ENCODE results near the gene MYH3.
"Not testable (repeated sequence)": the region's sequence is repeated elsewhere in the genome, so short reads cannot be mapped to it uniquely, and the experiment has no call there.

MYH3 gene

DNA sequence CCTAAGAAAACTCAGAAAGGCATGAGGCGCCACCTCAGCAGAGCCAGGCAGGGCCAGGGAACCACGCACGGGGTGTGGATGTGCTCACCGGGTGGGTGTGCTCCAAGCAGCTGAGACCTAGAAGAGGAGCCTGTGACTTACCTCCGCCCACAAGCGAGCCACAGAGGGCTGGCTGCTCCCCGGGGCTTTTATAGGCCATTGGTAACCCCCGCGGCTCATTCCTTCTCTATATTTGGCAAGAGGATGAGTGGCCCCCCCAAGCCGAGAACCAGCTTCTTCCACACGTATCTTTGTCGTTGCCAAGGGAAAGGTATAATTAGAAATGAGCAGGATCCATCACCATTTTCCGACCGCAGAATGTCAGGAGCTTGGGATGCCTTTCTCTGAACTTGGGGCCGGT lies at the start of gene MYH3:
MYH3 (minus strand) TSS at position 162 of the 400 bp plus-strand sequence. CDS start 2,245 bp downstream, outside the sequence.
- no peak for DNase-seq

DNA sequence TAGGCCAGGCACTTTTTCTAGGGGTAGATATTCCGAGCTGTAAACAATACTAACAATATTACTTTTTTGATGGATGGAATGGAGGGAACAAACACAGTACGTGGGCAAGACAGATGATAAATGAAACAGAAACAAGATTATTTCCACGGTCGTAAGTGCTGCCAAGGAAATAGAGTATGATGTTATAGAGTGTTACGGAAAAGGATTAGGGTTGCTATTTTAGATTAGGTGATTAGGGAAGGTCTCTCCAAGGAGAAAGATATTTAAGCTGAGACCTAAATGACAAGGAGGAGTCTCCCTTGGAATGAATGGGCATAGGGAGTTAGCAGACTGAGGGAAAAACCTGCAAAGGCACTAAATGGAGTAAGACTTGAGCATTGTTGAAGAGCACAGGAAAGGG lies 48.6 kb upstream of the MYH3 start:
- no peak for DNase-seq

- no peak for DNase-seq
These were observed 45.5 kb upstream of the MYH3 start for GRCh38 chr17:10702574-10702973.

- DNase-seq: peak; percentile 55
These were observed 42.7 kb upstream of the MYH3 start for GRCh38 chr17:10699856-10700255.

DNA sequence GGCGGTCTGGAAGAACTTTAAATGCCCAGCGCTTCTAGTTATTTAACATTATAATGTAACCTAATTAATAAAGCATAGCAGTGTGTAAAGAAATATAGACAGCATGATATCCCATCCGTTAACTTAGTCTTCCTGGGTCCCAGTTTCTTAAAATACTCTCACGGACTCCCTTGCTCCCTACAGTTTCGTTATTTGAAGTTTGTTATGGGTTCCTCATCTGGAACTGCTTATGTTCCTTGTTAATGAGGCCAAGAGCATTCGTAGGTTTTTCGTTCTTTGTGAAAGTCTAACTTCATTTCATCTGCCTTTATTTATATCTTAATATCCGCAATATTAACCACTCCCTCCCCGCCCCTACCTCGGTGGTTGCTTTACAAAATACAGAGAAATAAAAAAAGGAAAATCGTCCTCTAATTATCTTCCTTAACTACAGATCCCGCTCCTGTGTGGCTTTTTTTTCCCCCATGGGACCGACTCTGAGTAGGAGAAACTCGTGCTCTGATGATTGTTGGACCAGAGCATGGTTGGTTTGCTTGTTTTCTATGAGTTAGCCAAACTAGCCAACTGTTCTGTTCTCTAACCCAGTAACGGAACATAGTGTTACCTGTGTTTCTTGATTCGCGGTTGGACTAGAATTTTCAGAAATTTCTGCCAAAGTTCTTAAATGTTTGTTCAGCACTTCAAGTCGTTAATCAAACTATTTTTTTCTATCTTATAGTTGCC lies 41.1 kb upstream of the MYH3 start:
- DNase-seq: no peak

GRCh38 chr17:10697092-10698081 lies 40.3 kb upstream of the MYH3 start, which contains the start of the genes ADPRM and SCO1:
Gene ADPRM (plus strand): TSS chr17:10697594. CDS start chr17:10704927, 7,333 bp downstream.
Gene SCO1 (minus strand): TSS chr17:10697533. CDS start chr17:10697507, 26 bp downstream.
- DNase-seq: peak; percentile 92

DNA sequence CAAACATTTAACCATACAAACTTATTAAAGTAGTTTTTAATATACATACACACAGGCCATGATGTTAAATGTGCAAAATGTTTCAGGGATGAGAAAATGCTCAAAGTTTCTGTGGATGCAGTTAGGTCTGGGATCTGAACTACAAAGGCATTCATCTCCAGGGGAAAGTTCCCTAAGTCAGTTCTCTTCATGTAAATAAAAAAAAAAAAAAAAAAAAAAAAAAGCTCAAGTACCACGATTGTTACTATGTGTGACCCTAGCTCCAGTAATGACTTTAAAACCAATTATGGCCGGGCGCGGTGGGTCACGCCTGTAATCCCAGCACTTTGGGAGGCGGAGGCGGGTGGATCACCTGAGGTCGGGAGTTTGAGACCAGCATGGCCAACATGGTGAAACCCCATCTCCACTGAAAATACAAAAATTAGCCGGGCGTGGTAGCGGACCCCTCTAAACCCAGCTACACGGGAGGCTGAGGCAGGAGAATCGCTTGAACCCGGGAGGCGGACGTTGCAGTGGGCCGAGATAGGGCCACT lies 38.8 kb upstream of the MYH3 start:
- not testable (repeated sequence) for DNase-seq

DNA sequence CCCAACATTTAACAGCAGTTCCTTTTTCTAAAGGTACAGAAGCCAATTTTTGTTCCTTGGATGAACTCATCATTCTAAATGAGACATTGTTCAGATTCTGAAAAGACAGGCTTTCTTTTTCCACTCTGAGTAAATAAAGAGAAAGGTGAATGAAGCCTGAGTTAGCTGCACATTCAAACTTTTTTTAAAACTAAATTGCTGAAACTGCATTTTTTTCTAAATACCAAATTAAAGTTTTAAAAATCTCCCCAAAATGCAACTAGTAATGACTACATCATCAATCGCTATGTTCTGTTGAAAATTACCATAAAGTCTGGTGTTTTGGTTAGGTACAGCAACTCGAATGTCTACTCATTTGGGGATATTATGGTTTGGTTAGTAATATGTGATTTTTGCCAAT lies 30.4 kb upstream of the MYH3 start:
- no peak for DNase-seq

DNA sequence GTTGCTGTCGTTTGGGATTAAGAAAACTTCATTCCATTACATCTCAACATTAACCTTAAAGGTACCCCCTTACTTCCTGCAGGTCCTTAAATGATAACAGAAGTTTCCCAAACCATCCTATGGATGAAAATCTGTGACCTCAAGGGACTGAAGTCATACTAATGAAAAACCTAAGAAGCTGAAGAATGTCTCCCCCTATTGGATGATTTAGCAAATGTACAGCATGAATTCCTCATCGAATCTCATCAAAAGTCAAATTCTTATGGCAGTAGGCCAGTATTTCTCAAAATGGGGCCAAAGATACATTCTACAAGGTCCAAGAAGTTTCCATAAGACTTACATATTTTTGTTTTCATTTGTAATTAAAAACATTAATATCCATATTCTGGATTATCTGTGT lies 26.7 kb upstream of the MYH3 start:
- DNase-seq: peak; percentile 18

DNA sequence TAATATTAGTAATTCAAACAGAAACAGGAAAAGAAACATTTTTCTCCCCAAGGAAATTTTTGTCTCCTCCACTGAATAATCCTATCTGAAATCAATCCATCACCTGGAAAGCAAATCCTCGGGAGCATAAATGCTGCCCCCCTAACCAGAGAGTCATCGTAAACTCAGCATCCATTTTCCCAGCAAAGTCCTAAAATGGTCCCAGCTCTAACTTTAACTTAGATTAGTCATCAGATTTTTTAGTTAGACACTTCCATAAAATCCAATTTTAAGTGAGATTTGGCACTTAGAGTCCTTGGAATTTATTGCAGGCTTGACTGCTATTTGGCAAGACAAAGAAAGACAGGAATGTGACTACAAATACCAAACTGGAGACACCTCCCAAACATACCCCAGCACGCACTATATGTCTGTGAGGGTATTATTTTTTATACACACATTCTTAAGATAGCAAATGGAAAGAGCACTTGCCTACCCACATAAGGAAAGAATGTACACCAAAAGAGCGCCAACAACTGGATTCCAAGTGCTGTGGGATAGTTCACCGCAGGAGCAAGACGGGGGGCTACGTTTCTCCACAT lies 24.8 kb upstream of the MYH3 start:
- DNase-seq: no peak

- DNase-seq: no peak
These were observed 17.6 kb upstream of the MYH3 start for GRCh38 chr17:10674704-10675103.

DNA sequence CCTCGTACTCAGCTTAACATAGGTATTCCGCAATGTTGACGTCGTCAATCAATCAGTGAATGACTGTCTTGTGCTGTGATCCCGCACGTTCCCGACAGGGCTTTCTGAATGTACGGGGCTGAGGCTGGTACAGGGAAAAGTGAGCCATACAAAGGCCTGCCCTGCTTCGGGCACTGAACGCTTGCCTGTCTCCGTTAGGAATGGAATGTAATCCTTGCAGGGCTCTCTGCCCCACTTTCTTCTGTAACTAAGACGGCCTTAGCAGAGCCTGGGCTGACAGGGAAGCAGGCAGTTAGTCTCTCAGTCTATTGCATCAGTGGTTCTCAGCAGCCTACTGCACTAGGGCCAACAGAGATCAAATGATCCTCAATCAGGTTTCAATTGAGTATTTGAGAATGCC lies 16.2 kb upstream of the MYH3 start:
- DNase-seq: no peak

DNA sequence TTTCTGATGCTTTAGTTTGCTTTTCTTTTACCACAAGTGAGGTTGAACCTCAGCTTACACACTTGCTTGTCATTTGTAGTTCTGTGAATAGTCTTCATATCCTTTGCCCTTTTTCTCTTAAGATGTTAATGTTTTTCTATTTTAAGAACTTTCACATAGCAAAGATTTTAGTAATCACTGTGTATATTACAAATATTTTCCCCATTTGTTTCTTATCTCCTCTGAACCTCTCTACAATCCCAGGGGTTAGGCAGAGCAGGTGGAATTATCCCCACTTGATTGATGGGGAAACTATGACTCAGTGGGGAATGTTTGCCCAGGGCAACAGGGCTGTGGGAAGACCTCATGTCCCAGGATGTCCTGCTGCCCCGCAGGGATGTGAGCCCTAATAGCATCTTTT lies 11.7 kb upstream of the MYH3 start:
- no peak for DNase-seq

DNA sequence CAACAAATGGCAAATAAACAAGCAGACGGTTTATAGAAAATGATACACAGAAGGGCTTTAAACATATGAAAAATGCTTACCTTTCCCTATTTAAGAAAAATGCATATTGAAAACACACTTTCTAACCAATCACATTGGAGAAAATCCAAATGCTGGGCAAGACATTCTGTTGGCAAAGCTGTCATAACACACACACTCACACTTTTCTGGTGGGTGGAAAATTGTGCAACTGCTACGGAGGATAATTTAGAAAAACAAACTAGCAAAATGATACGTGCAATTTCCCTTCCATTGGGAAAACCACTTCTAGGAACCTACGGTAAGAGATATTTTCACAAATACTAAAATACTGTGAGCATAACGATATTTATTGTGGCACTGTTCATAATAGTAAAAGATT lies 9.8 kb upstream of the MYH3 start:
- no peak for DNase-seq

- DNase-seq: no peak
These were observed 7.5 kb upstream of the MYH3 start for GRCh38 chr17:10664571-10664970.

DNA sequence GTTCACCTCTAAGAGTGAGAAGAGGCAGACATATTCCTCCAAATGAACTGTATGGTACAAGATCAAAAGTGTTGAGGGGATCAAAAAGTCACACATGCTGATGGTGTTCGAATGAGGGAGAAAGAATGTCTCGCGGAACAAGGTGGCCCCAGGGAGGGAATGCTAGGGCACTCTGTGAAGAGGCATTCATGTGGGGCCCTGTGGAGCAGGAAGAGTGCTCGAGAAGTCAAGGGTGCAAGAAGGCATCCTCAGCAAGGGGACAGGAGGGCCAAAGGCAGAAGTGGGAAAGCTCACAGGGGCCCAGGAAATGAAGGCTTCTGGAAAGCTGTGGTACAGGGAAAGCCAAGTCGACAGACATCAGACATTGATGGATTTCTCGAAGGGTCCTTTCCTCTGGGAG lies 6.1 kb upstream of the MYH3 start:
- no peak for DNase-seq

- DNase-seq: no peak
These were observed 4.3 kb upstream of the MYH3 start for GRCh38 chr17:10661437-10661836.

GRCh38 chr17:10657879-10658278 lies 770 bp upstream of the MYH3 start:
- DNase-seq: no peak

DNA sequence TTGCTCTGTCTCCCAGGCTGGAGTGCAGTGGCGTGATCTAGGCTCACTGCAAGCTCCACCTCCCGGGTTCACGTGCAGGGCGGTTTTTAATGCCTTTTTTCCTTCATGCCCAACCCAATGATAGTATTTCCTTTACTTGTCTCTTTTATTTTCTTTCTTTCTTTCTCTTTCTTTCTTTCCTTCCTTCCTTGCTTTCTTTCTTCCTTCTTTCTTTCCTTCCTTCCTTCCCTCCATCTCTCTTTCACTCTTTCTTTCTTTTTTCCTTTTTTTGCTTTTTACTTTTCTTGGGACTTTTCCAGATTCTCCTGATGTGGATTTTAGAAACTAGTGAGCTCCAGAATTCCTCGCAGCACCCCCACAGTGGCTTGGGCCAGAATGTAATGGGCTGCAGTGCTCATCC lies 3.1 kb downstream of the MYH3 start:
- DNase-seq: no peak

DNA sequence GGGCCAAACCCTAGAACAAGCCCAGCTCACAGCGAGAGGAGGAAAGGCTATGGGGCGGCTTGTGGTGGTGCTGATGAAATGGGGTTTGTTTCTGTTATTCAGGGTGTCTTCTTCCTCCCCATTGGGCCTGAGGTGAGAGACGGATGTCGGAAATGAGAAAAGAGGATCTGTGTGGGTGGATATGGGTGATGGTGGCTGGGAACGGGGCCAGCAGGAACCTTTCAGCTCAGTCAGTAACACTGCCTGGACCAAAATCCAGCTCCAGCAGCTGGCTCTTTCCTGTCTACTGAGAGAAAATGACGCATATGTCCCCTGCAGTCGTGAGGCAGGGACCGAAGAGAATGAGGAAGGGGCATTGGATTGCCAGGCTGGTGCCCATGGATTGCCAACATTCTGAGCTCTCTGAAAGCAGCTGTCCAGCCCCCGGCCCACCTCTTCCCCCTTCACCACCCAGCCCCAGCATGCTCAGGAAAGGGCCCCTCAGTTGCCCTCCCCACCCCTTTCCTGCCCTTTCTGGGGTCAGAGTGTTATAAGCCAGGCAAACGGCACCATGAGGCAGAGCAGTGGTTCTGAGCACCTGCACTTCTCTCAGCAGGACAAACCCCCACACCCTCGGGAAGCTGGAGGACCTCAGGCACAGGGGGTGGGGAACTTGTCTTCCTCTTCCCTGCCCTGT lies 4.0 kb downstream of the MYH3 start:
- no peak for DNase-seq

GRCh38 chr17:10651927-10652326 lies 5.2 kb downstream of the MYH3 start:
- DNase-seq: no peak

DNA sequence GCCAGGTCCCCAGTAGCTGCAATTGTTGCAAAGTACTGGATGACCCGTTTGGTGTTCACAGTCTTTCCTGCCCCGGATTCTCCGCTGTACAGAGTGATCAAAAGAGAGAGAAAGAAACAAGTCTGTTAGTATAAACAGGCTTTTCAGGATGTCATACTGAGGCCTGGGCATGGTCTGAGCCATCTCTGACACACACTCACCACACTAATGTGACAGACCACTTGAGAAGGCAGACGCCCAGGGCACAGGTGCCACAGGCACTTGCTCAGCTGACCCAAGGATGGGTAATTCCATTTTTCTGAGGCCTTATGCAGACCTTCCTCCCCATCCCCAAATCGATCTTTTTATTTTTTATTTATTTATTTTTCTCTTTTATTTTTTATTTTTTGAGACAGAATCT lies 7.5 kb downstream of the MYH3 start:
- DNase-seq: no peak

- no peak for DNase-seq
These were observed 8.2 kb downstream of the MYH3 start for GRCh38 chr17:10648956-10649355.
